Keratinocyte (primary cell): ENCODE data around the gene PCDH15. TPM values are rescaled to one million over a fixed set of nuclear protein-coding genes. Genes with fewer than 3 reads are reported as not detected.
"Not testable (repeated sequence)": the region's sequence is repeated elsewhere in the genome, so short reads cannot be mapped to it uniquely, and the experiment has no call there.

ENCODE experiments used
- DNase-seq: peaks from one replicate; pipeline ENCODE4 v3.0.0-alpha.2; 2011; ENCODE audit warnings: low read depth, missing footprints, low spot score
- FAIRE-seq: peaks from 2 replicates; lab custom pipeline; 2011; peaks lifted over from hg19 to GRCh38; lab: Jason Lieb, UNC
- H2AFZ ChIP-seq: 2 replicates; pipeline ENCODE4 v1.6.0; 2012; ENCODE audit warnings: low read length, control low read depth, inconsistent platforms; ENCODE audit not compliant: control insufficient read depth
- H3K27ac ChIP-seq: 2 replicates; pipeline ENCODE4 v1.5.1; 2011; ENCODE audit warnings: low read length; ENCODE audit not compliant: control insufficient read depth, insufficient read depth
- H3K27me3 ChIP-seq: 3 replicates; pipeline ENCODE4 v1.6.0; 2011; ENCODE audit warnings: low read length; ENCODE audit not compliant: control insufficient read depth, insufficient read depth; ENCODE audit errors: extremely low read depth
- H3K36me3 ChIP-seq, 2 experiments: 2 replicates in 1 of 2; 3 replicates in 1 of 2; pipeline ENCODE4 v1.5.1; 2011; ENCODE audit warnings: low read length in 2 of 2, mild to moderate bottlenecking in 1 of 2; ENCODE audit not compliant: control insufficient read depth in 2 of 2, insufficient read depth in 2 of 2; ENCODE audit errors: extremely low read depth in 1 of 2
- H3K4me1 ChIP-seq: 3 replicates; pipeline ENCODE4 v1.5.1; 2011; ENCODE audit warnings: low read length; ENCODE audit not compliant: control insufficient read depth, insufficient read depth; ENCODE audit errors: extremely low read depth
- H3K4me2 ChIP-seq: 3 replicates; pipeline ENCODE4 v1.6.0; 2011; ENCODE audit warnings: low read depth, low read length; ENCODE audit not compliant: control insufficient read depth, insufficient read depth; ENCODE audit errors: extremely low read depth
- H3K4me3 ChIP-seq, 3 experiments: fragments of 200-600 bp in 1 of 3; sonication (generic) in 1 of 3; 2 replicates in 2 of 3; 3 replicates in 1 of 3; pipeline ENCODE4 v1.5.1; 2011 to 2016; ENCODE audit warnings: low read length in 3 of 3, mild to moderate bottlenecking in 3 of 3, control low read depth in 2 of 3, inconsistent platforms in 1 of 3, low read depth in 1 of 3, mixed read lengths in 1 of 3, mixed run types in 1 of 3, moderate library complexity in 1 of 3; ENCODE audit not compliant: control insufficient read depth in 2 of 3, insufficient read depth in 2 of 3; ENCODE audit errors: extremely low read depth in 1 of 3
- H3K79me2 ChIP-seq: 2 replicates; pipeline ENCODE4 v1.6.0; 2012; ENCODE audit warnings: low read length; ENCODE audit not compliant: control insufficient read depth, insufficient read depth
- H3K9ac ChIP-seq: 3 replicates; pipeline ENCODE4 v1.6.0; 2011; ENCODE audit warnings: low read length; ENCODE audit not compliant: control insufficient read depth, insufficient read depth; ENCODE audit errors: extremely low read depth
- H3K9me1 ChIP-seq: 3 replicates; pipeline ENCODE4 v1.6.0; 2011; ENCODE audit warnings: low read length; ENCODE audit not compliant: control insufficient read depth, insufficient read depth; ENCODE audit errors: extremely low read depth
- H3K9me3 ChIP-seq: 2 replicates; pipeline ENCODE4 v1.5.1; 2012; ENCODE audit warnings: low read depth, low read length; ENCODE audit not compliant: control insufficient read depth
- H4K20me1 ChIP-seq: 3 replicates; pipeline ENCODE4 v1.6.0; 2011; ENCODE audit warnings: low read length; ENCODE audit not compliant: control insufficient read depth, insufficient read depth; ENCODE audit errors: extremely low read depth
- EZH2 ChIP-seq: IDR thresholded peaks from one replicate; pipeline ENCODE4 v1.6.1; 2012; ENCODE audit warnings: inconsistent platforms, mild to moderate bottlenecking, low read length, moderate library complexity
- dilution Hi-C: fragments of 300-500 bp; cut with MboI; formaldehyde crosslinking; loops from one replicate; pipeline ENCODE4 v1.7.0; 2020; ENCODE audit warnings: low sequenced_read_pairs; ENCODE audit not compliant: extremely low pct_ligation_motif_present
- polyA plus RNA-seq, 5 experiments: library from polyadenylated mRNA; depleted of rRNA in 3 of 5; stranded (reverse) in 3 of 5; stranded (forward) in 1 of 5; unstranded in 1 of 5; fragments of >200 nt; gene quantifications; 1 replicate in 1 of 5; 2 replicates in 3 of 5; 3 replicates in 1 of 5; pipeline versions ENCODE4 v1.2.1 to v1.2.3, GENCODE V29; 2011 to 2012; ENCODE audit warnings: missing spikeins in 2 of 5, low read depth in 1 of 5, low replicate concordance in 1 of 5
- TF ChIP-seq, protein P1 (sequence below), 3 experiments: IDR thresholded peaks in 1 of 3; conservative IDR thresholded peaks in 1 of 3; optimal IDR thresholded peaks in 1 of 3; 2 replicates in 2 of 3; 3 replicates in 1 of 3; pipeline versions ENCODE3 to v1.5.1; 2011; ENCODE audit warnings: low read length in 3 of 3, mild to moderate bottlenecking in 3 of 3, moderate library complexity in 2 of 3, control low read depth in 1 of 3, inconsistent platforms in 1 of 3; ENCODE audit not compliant: insufficient read depth in 2 of 3; ENCODE audit errors: extremely low read depth in 1 of 3

The PCDH15 gene
- polyA plus RNA-seq, 1 donor (not counting 4 experiments of a cell fraction or from before 2014, with no cell fraction given), result not detected

DNA sequence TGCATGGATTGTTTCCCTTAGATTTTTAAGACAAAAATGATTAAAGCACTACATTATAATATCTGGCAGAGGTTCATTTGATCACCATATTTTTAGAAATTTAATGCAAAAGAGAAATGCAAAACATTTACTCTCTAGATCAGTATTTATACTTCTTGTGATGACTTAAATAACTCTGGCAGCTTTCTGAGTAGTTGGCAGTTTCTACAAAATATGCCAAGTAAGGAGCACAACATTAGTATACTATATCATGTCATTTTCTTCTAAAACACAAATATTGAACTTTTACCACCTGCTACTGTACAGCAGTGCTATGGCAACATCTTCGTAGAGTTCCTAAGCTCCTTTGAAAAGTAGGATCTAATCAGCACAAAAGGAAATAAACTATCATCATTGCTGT, 275.2 kb downstream of the PCDH15 start:
- Histone ChIP-seq H3K9me1 (no peaks in the 10 kb centered on the region), H3K27ac (no peak overlapping the region), H3K4me2 (no peak overlapping the region), H3K9ac (no peak overlapping the region), H3K27me3 (no peaks in the 10 kb centered on the region), H4K20me1 (no peaks in the 10 kb centered on the region), H3K4me1 (no peaks in the 10 kb centered on the region), H3K9me3 (no peaks in the 10 kb centered on the region), H3K36me3 (no peaks in the 10 kb centered on the region), H3K79me2 (no peaks in the 10 kb centered on the region), H2AFZ (no peak overlapping the region), H3K4me3 (no peak overlapping the region)
- DNase-seq (no peak), FAIRE-seq (no peak)
- no peak for TF ChIP-seq EZH2
- TF ChIP-seq, protein P1, sequence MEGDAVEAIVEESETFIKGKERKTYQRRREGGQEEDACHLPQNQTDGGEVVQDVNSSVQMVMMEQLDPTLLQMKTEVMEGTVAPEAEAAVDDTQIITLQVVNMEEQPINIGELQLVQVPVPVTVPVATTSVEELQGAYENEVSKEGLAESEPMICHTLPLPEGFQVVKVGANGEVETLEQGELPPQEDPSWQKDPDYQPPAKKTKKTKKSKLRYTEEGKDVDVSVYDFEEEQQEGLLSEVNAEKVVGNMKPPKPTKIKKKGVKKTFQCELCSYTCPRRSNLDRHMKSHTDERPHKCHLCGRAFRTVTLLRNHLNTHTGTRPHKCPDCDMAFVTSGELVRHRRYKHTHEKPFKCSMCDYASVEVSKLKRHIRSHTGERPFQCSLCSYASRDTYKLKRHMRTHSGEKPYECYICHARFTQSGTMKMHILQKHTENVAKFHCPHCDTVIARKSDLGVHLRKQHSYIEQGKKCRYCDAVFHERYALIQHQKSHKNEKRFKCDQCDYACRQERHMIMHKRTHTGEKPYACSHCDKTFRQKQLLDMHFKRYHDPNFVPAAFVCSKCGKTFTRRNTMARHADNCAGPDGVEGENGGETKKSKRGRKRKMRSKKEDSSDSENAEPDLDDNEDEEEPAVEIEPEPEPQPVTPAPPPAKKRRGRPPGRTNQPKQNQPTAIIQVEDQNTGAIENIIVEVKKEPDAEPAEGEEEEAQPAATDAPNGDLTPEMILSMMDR (optimal IDR thresholded peaks at IDR 0.05 in 1 of 3, IDR thresholded peaks at IDR 0.05 in 1 of 3, conservative IDR thresholded peaks at IDR 0.05 in 1 of 3; ENCODE audit: extremely low read depth in 1 of 3, insufficient read depth in 2 of 3, low read length in 3 of 3), result no peak
- dilution Hi-C loops, result no loop called here

DNA sequence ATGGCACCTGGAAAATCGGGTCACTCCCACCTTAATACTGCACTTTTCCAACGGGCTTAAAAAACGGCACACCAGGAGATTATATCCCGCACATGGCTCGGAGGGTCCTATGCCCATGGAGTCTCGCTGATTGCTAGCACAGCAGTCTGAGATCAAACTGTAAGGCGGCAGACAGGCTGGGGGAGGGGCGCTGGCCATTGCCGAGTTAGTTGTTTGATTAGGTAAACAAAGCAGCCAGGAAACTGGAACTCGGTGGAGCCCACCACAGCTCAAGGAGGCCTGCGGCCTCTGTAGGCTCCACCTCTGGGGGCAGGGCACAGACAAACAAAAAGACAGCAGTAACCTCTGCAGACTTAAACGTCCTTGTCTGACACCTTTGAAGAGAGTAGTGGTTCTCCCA, 285.8 kb downstream of the PCDH15 start:
- DNase-seq, H3K4me1 ChIP-seq, H3K27me3 ChIP-seq, H3K4me2 ChIP-seq, FAIRE-seq, H3K9me1 ChIP-seq, H3K79me2 ChIP-seq, H3K27ac ChIP-seq, H4K20me1 ChIP-seq, H3K9ac ChIP-seq, H2AFZ ChIP-seq, H3K9me3 ChIP-seq, H3K36me3 ChIP-seq, dilution Hi-C loops, H3K4me3 ChIP-seq: not testable (repeated sequence)

DNA sequence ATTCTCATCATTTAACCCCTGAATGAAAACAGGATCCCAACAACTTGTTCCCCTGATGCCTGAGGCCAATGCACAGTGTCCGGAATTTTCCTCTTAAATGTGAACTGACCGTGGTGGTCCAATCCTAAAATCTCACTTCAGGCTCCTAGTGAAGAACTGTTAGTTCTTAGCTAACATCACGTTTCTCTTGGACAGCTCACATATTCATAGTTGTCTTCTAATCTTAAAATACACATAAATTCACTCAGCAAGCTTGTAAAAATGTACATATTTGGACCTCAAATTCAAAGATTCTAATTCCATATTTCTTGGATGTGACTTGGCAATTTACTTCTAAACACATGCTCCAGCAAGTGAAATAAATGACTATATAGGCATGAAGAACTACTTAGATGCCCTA, 297.2 kb downstream of the PCDH15 start:
- no peak for FAIRE-seq
- no peaks in the 10 kb centered on the region for H3K27me3 ChIP-seq
- no peaks in the 10 kb centered on the region for H4K20me1 ChIP-seq
- H3K27ac ChIP-seq, result no peak overlapping the region
- no peaks in the 10 kb centered on the region for H3K9me1 ChIP-seq
- no peak for TF ChIP-seq EZH2
- TF ChIP-seq, protein P1 (optimal IDR thresholded peaks at IDR 0.05 in 1 of 3, IDR thresholded peaks at IDR 0.05 in 1 of 3, conservative IDR thresholded peaks at IDR 0.05 in 1 of 3; ENCODE audit: extremely low read depth in 1 of 3, insufficient read depth in 2 of 3, low read length in 3 of 3), result no peak
- no peaks in the 10 kb centered on the region for H3K36me3 ChIP-seq
- no peak overlapping the region for H2AFZ ChIP-seq
- H3K9ac ChIP-seq, result no peak overlapping the region
- H3K9me3 ChIP-seq, result no peaks in the 10 kb centered on the region
- H3K4me1 ChIP-seq, result no peaks in the 10 kb centered on the region
- H3K4me2 ChIP-seq, result no peak overlapping the region
- DNase-seq, result no peak
- dilution Hi-C loops, result no loop called here
- H3K4me3 ChIP-seq, result no peak overlapping the region
- H3K79me2 ChIP-seq, result no peaks in the 10 kb centered on the region
